WTC11 (cell line): Measurements from ENCODE around the gene DHX9.

Experiments
- CBFB ChIP-seq: sonication (generic); formaldehyde crosslinking; IDR thresholded peaks from 2 replicates; pipeline ENCODE4 v1.8.1; 2022; ENCODE audit warnings: mild to moderate bottlenecking, low read depth, missing genetic modification reagents
- GABPB1 ChIP-seq: sonication (generic); formaldehyde crosslinking; IDR thresholded peaks from 2 replicates; pipeline ENCODE4 v1.8.1; 2023; ENCODE audit warnings: mild to moderate bottlenecking, missing genetic modification reagents
- NR1H2 ChIP-seq: sonication (generic); formaldehyde crosslinking; IDR thresholded peaks from 2 replicates; pipeline ENCODE4 v1.9.0; 2021; ENCODE audit warnings: mild to moderate bottlenecking, moderate library complexity, missing genetic modification reagents
- SP1 ChIP-seq: sonication (generic); formaldehyde crosslinking; conservative IDR thresholded peaks from 2 replicates; pipeline ENCODE4 v1.8.1; 2022; ENCODE audit warnings: missing genetic modification reagents
- TF ChIP-seq, protein P1 (sequence below): sonication (generic); formaldehyde crosslinking; IDR thresholded peaks from 2 replicates; pipeline ENCODE4 v1.8.1; 2023; ENCODE audit warnings: mild to moderate bottlenecking, missing genetic modification reagents, moderate library complexity
- TF ChIP-seq, protein P2 (sequence below): fragments of 200-600 bp; IDR thresholded peaks from 2 replicates; pipeline ENCODE4 v1.8.0; 2022; ENCODE audit warnings: antibody characterized with exemption
- TF ChIP-seq, protein P3 (sequence below): sonication (generic); formaldehyde crosslinking; IDR thresholded peaks from 2 replicates; pipeline ENCODE4 v1.8.1; 2022; ENCODE audit warnings: mild to moderate bottlenecking, missing genetic modification reagents, moderate library complexity, borderline replicate concordance
- TF ChIP-seq, protein P4 (sequence below): sonication (generic); formaldehyde crosslinking; IDR thresholded peaks from 2 replicates; pipeline ENCODE4 v1.8.0; 2022; ENCODE audit warnings: mild to moderate bottlenecking, missing genetic modification reagents

DNA sequence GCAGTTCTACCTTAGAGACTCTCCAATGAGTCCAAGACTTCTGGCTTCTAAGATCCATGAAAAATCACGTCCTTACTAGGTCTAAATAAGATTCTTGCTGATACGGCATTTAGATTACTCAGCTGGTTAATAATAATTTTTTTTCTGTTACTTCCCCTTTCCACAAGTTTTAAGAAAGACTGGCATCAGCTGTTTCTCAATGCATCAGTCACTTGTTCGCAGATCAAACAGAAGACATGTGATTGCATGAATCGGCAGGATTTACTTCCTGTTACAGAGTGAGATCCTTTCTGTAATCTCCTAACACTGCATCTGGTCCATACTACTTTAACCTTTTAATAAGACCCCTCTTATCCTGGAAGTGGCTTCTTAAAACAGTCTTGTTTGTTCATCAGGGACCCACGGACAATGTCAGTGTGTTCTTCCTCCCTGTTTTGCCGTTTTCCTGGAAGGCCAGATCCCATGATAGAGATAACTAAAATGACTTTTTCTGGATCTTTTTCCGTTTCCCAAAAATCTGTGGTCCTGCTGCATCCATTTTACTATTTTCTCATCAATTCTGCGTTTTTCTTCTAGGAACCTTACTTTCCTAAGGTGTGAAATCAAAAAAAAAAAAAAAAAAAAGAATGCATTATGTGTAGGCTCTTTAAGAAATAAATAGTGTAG is 43.5 kb upstream of the DHX9 start:
- TF ChIP-seq, protein P1, sequence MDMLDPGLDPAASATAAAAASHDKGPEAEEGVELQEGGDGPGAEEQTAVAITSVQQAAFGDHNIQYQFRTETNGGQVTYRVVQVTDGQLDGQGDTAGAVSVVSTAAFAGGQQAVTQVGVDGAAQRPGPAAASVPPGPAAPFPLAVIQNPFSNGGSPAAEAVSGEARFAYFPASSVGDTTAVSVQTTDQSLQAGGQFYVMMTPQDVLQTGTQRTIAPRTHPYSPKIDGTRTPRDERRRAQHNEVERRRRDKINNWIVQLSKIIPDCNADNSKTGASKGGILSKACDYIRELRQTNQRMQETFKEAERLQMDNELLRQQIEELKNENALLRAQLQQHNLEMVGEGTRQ (CRISPR knock-in tag): no peak
- TF ChIP-seq SP1: no peak
- TF ChIP-seq CBFB: no peak
- TF ChIP-seq NR1H2 (CRISPR knock-in tag): no peak
- TF ChIP-seq, protein P2, sequence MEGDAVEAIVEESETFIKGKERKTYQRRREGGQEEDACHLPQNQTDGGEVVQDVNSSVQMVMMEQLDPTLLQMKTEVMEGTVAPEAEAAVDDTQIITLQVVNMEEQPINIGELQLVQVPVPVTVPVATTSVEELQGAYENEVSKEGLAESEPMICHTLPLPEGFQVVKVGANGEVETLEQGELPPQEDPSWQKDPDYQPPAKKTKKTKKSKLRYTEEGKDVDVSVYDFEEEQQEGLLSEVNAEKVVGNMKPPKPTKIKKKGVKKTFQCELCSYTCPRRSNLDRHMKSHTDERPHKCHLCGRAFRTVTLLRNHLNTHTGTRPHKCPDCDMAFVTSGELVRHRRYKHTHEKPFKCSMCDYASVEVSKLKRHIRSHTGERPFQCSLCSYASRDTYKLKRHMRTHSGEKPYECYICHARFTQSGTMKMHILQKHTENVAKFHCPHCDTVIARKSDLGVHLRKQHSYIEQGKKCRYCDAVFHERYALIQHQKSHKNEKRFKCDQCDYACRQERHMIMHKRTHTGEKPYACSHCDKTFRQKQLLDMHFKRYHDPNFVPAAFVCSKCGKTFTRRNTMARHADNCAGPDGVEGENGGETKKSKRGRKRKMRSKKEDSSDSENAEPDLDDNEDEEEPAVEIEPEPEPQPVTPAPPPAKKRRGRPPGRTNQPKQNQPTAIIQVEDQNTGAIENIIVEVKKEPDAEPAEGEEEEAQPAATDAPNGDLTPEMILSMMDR: no peak
- TF ChIP-seq, protein P3, sequence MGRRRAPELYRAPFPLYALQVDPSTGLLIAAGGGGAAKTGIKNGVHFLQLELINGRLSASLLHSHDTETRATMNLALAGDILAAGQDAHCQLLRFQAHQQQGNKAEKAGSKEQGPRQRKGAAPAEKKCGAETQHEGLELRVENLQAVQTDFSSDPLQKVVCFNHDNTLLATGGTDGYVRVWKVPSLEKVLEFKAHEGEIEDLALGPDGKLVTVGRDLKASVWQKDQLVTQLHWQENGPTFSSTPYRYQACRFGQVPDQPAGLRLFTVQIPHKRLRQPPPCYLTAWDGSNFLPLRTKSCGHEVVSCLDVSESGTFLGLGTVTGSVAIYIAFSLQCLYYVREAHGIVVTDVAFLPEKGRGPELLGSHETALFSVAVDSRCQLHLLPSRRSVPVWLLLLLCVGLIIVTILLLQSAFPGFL (CRISPR knock-in tag): no peak
- TF ChIP-seq GABPB1 (CRISPR knock-in tag): no peak
- TF ChIP-seq, protein P4, sequence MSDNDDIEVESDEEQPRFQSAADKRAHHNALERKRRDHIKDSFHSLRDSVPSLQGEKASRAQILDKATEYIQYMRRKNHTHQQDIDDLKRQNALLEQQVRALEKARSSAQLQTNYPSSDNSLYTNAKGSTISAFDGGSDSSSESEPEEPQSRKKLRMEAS (CRISPR knock-in tag): no peak
